Measurements from ENCODE around the gene SPC24. TPM values are rescaled to one million over a fixed set of nuclear protein-coding genes. Genes with fewer than 3 reads are reported as not detected.

The SPC24 gene
- total RNA-seq, 4 donors from 2014 or later, result 0.24 to 1.1 (median 0.78) TPM; not detected in 1

DNA sequence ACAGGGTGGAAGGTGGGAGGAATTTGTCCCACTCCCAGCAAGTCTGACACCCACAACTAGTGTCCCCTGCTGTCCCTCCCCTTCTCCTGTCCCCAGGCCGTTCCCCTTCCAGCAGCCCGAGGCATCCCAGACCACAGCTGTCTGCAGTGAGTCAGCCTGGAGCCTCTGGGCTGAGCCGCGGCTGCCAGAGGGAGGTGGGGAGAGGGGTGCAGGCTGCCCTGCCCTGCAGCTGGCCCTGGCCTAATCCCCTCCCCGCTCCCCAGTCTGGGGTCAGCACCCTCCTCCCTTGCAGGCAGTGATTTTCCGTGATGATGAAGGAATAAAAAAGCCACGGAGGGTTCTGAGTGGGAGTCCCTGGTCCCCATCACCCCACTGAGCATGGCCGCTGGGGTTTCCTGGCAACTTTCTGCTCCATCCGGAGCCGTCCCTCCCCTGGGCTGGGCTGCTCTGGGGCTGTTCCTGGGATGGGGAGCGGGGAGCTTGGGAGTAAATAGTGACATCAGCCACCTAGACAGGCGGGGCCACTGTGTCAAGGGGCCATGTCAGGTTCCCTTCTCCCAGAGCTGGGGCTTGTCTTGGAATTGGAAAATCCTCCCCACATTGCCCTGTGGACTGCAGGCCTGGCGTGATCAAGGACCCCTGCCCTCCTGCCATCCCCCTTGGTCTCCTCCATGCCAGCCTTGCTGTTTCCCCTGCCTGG lies 16.8 kb downstream of the SPC24 start:
- peaks cover 49 to 57% of the 10 kb centered on the region in 2 donors for H3K4me1 ChIP-seq
- no peaks in the 10 kb centered on the region for H3K9me3 ChIP-seq
- intact Hi-C loops (cut with DNase I), result loop anchor here (5.0 kb wide), 1 partner anchor 64 kb away; no protein-coding TSS in a partner anchor
- no peaks in the 10 kb centered on the region for H3K27me3 ChIP-seq
- H3K36me3 ChIP-seq, result no peaks in the 10 kb centered on the region
- WGBS, 2 donors, result 60 to 75% methylated on average over 1 to 11 of the region's 13 CpGs
- H3K27ac ChIP-seq, result peak overlapping the region; percentile 22 to 86 (median 77)
- TF ChIP-seq POLR2A (IDR thresholded peaks at IDR 0.05), result no peak
- TF ChIP-seq, protein P1, sequence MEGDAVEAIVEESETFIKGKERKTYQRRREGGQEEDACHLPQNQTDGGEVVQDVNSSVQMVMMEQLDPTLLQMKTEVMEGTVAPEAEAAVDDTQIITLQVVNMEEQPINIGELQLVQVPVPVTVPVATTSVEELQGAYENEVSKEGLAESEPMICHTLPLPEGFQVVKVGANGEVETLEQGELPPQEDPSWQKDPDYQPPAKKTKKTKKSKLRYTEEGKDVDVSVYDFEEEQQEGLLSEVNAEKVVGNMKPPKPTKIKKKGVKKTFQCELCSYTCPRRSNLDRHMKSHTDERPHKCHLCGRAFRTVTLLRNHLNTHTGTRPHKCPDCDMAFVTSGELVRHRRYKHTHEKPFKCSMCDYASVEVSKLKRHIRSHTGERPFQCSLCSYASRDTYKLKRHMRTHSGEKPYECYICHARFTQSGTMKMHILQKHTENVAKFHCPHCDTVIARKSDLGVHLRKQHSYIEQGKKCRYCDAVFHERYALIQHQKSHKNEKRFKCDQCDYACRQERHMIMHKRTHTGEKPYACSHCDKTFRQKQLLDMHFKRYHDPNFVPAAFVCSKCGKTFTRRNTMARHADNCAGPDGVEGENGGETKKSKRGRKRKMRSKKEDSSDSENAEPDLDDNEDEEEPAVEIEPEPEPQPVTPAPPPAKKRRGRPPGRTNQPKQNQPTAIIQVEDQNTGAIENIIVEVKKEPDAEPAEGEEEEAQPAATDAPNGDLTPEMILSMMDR (IDR thresholded peaks at IDR 0.05), result no peak
- H3K4me3 ChIP-seq (replicated peaks in 1 of 3), result no peak overlapping the region
- DNase-seq, result peak; percentile 39 to 61

DNA sequence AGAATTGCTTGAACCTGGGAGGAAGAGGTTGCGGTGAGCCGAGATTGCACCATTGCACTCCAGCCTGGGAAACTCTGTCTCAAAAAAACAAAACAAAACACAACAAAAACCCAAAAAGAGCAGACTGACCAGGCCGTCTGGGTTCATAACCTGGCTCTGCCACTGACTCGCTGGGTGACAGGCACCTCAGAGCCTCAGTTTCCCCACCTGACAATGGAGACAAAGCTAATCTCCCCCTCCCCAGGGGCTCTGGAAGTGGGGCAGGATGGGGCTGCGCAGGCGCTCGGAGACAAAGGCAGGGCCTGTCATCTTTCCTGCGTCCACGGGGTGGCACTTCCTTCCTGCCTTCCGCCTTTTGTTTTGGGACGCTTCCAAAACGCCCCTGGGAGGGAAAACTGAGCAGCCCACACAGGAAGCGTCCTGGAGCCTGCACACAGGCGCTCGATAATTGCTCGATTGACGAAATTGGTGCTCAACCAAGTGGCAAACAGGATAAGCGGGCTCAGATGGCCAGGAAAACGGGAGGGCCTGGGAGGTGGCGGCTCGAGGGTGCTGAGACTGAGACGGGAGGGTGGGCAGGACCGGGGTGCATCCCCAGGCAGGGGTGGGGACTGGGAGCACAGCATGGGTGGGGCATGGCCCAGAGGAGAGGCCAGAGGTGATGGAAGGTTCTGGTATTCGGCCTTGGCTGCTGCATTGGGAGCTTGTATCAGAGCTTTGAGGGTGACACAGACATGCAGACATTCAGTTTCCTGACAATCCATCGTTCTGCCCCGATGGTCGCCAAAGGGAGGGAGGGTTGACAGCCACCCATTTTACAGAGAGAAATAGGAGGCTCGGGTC lies 17.8 kb downstream of the SPC24 start:
- no peak overlapping the region for H3K4me3 ChIP-seq (replicated peaks in 1 of 3)
- H3K36me3 ChIP-seq, result no peaks in the 10 kb centered on the region
- peak overlapping the region; percentile 22 to 86 (median 77) for H3K27ac ChIP-seq
- H3K9me3 ChIP-seq, result no peaks in the 10 kb centered on the region
- intact Hi-C loops (cut with DNase I), result loop anchor here (5.0 kb wide), 1 partner anchor 65 kb away; no protein-coding TSS in a partner anchor
- TF ChIP-seq, protein P1 (IDR thresholded peaks at IDR 0.05), result peak; percentile 50 to 95 (median 88)
- no peak for TF ChIP-seq POLR2A (IDR thresholded peaks at IDR 0.05)
- peak; percentile 83 to 85 for DNase-seq
- no peaks in the 10 kb centered on the region for H3K27me3 ChIP-seq
- H3K4me1 ChIP-seq, result peaks cover 40 to 47% of the 10 kb centered on the region in 2 donors
- WGBS, 2 donors, result 4% methylated on average over 17 to 27 of the region's 28 CpGs

DNA sequence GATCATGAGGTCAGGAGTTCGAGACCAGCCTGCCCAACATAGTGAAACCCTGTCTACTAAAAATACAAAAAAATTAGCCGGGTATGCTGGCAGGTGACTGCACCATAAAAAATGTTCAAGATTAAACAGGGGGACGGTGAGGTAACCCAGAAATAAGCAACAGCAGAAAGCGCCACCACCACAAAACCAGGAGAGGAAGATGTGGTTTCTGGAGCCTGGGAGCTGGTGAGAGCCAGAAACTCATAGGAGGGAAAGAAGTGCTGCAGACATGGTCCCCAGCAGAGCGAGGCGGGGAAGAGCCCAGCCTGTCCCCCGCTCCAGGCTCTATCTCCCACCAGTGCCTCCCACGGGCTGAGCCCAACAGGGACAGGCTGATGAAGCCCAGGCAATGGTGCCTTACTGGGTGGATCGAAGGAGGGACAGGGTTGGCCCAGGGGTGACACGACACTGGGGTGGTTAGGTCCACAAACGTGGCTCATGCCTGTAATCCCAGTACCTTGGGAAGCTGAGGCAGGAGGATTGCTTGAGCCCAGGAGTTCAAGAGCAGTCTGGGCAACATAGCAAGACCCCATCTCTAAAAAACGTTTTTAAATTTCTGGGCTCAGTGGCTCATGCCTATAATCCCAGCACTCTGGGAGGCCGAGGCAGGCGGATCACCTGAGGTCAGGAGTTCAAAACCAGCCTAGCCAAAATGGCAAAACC lies 19.0 kb downstream of the SPC24 start:
- Histone ChIP-seq H3K27me3 (no peaks in the 10 kb centered on the region), H3K36me3 (peaks cover 5 to 6% of the 10 kb centered on the region in 2 donors), H3K4me1 (peaks cover 30 to 37% of the 10 kb centered on the region in 2 donors), H3K9me3 (no peaks in the 10 kb centered on the region), H3K27ac (no peak overlapping the region), H3K4me3 (replicated peaks in 1 of 3) (no peak overlapping the region)
- intact Hi-C loops (cut with DNase I), result loop anchor here (5.0 kb wide), 1 partner anchor 66 kb away; no protein-coding TSS in a partner anchor
- 77 to 86% methylated on average over 13 to 14 of the region's 14 CpGs for WGBS, 2 donors
- no peak for TF ChIP-seq POLR2A (IDR thresholded peaks at IDR 0.05)
- TF ChIP-seq, protein P1 (IDR thresholded peaks at IDR 0.05), result no peak
- no peak for DNase-seq

DNA sequence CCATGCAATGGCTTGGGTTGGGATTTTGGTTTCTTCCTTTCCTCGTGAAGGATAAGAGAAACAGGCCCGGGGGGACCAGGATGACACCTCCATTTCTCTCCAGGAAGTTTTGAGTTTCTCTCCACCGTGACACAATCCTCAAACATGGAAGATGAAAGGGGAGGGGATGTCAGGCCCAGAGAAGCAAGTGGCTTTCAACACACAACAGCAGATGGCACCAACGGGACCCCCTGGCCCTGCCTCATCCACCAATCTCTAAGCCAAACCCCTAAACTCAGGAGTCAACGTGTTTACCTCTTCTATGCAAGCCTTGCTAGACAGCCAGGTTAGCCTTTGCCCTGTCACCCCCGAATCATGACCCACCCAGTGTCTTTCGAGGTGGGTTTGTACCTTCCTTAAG lies 24.1 kb downstream of the SPC24 start:
- WGBS, 2 donors, result 83 to 84% methylated on average over 7 of the region's 7 CpGs
- DNase-seq, result no peak
- H3K27ac ChIP-seq, result peak overlapping the region in 2 of 3 donors; percentile 37 to 49
- no peak for TF ChIP-seq POLR2A (IDR thresholded peaks at IDR 0.05)
- TF ChIP-seq, protein P1 (IDR thresholded peaks at IDR 0.05), result no peak
- intact Hi-C loops (cut with DNase I), result no loop called here
- H3K27me3 ChIP-seq, result no peaks in the 10 kb centered on the region
- peaks cover 0 to 7% of the 10 kb centered on the region in 2 donors for H3K4me1 ChIP-seq
- H3K9me3 ChIP-seq, result no peaks in the 10 kb centered on the region
- no peak overlapping the region for H3K4me3 ChIP-seq (replicated peaks in 1 of 3)
- H3K36me3 ChIP-seq, result peaks cover 11 to 12% of the 10 kb centered on the region in 2 donors
